GM19328 (cell line): ENCODE data around the gene MRPL23.
"Not testable (repeated sequence)": the region's sequence is repeated elsewhere in the genome, so short reads cannot be mapped to it uniquely, and the experiment has no call there.

ENCODE experiments used
- ATAC-seq: cut with Tn5 transposase; IDR thresholded peaks from one replicate; pipeline ENCODE4 v1.9.1; 2021; ENCODE audit warnings: mild to moderate bottlenecking, moderate library complexity; ENCODE audit not compliant: unreplicated experiment

MRPL23 gene

GRCh38 chr11:1932681-1933080 lies 14.5 kb upstream of the MRPL23 start:
- no peak for ATAC-seq

- ATAC-seq: no peak
These were observed 13.5 kb upstream of the MRPL23 start for GRCh38 chr11:1933416-1934334.

DNA sequence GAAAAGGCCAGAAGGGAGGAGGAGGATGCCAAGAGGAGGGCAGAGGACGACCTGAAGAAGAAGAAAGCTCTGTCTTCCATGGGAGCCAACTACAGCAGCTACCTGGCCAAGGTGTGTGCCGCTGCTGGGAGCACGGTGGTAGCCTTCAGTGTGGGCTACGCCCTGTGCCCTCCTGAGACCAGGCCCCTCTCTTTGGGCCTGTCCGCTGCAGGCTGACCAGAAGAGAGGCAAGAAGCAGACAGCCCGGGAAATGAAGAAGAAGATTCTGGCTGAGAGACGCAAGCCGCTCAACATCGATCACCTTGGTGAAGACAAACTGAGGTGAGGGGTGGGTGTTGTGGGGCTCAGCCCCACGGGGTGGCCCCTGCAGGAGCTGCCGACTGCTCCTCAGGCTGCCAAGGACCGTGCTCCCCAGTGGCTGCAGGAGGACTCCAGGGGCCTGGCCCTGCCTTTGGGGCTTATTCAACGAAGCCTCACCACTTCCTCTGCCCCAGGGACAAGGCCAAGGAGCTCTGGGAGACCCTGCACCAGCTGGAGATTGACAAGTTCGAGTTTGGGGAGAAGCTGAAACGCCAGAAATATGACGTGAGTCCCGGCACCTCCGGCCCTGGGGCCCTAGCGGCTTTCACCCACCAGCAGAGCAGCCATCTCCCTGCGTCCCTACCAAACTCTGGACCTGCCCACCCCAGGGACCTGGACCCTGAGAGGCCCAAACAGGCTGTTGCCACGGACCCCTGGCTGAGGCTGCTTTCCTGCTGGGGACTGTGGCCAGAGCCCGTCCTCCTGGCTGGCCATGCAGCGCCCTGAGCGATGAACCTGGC lies 12.6 kb upstream of the MRPL23 start:
- no peak for ATAC-seq

GRCh38 chr11:1935156-1936071 lies 11.7 kb upstream of the MRPL23 start:
- no peak for ATAC-seq

- no peak for ATAC-seq
These were observed 10.9 kb upstream of the MRPL23 start for GRCh38 chr11:1936072-1936780.

GRCh38 chr11:1936781-1937615 lies 10.1 kb upstream of the MRPL23 start:
- ATAC-seq: no peak

DNA sequence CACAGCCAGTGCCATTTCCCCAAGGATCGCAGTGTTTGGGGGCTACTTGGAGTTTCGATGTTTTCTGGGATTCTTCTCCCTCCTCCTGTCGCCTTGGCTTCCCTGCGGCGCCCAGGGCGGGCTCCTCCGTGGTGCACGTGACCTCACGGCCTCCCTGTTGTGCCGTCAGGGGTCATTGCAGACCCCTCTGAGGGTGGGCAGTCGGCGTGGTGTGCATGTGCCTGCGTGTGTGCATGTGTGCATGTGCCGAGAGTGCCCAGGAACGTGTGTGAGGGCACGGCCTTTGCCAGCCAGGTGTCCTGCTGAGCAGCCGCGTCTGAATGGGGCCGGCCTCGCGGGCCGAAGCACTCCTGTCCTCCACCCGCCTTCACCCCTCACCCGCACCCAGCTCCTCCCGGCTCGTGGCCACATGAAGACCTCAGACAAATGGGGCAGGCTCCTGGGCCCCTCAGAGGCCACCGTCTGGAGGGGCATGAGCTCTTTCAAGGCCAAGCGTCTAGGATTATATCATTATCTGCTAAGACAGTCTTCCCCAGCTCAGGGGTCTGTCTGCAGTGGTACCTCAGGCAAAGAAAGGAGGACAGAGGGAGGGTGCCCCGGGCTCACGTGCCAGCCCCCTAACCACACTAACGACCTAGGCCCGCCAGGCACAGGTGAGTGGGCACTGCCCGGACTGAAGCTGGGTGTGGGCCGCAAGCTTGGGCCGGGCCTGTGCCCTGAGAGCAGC lies 9.4 kb upstream of the MRPL23 start:
- no peak for ATAC-seq

DNA sequence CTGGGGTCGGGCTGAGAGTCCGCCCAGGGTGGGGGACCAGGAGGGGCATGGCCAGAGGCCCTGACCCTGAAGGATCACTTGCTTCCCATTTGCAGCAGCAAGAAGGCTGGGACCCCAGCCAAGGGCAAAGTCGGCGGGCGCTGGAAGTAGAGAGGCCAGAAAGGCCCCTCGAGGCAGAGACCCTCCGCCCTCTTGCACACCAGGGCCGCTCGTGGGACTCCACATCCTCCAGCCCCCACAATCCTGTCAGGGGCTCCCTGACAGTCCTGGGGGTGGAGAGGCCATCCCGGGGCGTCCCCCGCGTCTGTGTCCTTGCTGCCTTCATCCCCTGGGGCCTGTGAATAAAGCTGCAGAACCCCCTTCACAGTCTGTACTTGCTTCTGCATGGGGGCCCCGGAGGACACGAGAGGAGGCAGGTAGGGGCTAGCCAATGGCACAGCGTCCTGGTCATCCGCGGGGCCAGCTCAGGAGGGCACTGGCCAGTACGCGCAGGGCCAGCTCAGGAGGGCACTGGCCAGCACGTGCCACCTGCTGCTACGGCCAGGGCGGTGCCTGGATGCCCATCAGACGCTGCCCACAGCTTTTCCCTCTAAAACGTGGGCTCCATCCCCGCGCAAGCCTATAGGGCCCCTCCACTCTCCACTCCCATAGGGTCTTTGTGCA lies 8.7 kb upstream of the MRPL23 start:
- ATAC-seq: no peak

DNA sequence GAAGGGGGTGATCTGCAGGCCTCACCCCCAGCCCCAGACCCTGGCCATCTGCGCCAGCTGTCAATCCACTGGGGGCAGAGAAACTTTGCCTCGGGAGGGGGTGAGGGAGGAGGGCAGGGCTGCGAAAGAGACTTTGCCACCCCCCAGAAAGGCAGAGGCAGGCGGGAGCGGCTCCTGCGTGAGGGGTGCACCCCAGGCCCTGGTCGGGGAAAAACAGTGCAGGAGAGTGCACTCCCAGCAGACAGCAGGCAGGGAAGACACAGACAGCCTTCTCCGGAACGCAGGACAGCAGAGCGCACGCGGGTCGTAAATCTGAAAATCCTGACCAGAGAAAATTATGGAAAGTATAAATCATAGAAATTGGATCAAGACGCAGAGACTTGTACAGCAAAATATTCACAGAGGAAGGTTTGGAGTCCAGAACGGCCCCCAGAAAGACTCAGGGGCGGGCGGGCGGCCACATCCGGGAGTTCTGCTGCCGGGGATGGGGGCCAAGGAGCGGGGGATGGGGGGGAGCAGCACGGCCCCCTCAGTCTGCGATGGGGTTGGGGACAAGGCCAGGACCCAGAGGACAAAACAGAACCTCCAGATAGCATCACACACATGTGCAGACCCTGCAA lies 8.0 kb upstream of the MRPL23 start:
- ATAC-seq: no peak

DNA sequence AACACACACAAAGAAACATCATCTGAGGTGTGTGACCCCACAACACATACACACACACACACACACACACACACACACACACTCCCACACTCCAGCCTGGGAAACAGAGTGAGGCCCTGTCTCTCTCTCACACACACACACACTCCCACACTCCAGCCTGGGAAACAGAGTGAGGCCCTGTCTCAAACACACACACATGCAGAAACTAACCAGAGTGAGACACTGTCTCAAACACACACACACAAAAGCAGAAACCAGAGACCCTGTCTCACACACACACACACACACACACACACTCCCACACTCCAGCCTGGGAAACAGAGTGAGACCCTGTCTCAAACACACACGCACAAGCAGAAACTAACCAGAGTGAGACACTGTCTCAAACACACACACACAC lies 7.3 kb upstream of the MRPL23 start:
- ATAC-seq: not testable (repeated sequence)

GRCh38 chr11:1942558-1943260 lies 4.4 kb upstream of the MRPL23 start:
- no peak for ATAC-seq

- ATAC-seq: no peak
These were observed 3.6 kb upstream of the MRPL23 start for GRCh38 chr11:1943576-1943975.

GRCh38 chr11:1943977-1944376 lies 3.2 kb upstream of the MRPL23 start:
- ATAC-seq: no peak

GRCh38 chr11:1947592-1948237 lies 583 bp downstream of the MRPL23 start:
- no peak for ATAC-seq

DNA sequence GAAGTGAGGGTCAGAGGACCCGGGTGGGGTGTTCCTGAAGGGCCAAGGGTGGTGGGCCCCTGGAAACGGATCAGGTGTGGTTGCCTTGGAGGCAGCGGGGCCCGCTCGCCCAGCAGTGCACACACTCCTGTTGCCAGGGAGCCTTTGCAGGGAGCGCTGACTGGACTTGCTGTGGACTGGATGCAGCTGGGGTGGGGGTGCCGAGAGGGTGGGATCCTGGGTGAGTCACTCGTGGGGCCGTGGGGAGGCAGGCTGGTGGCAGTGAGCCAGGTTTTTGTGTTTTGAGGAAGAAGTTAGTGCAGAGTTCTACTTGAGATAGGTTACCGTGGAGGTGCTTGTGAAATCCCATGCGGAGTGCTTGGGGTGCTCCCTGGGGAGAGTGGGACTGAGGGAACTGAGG lies 1.3 kb downstream of the MRPL23 start:
- ATAC-seq: no peak

DNA sequence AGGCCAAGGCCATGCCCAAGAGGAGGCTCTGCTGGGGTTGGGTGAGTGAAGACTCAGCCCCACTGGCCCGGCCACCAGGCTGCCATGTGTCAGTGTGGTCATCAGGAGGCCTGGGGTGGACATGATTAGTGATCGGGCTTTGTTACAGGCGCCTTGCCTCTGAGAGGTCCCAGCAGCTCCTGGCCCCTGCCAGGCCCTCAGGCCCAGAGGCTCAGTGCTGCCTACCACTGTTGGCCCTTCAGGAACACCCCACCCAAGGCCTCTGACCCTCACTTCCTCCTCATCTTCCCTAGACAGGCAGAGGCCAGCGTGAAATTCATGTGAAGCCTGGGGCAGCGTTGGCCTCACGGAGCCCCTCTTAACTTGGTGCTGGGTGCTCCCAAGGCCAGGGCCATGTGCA lies 2.2 kb downstream of the MRPL23 start:
- no peak for ATAC-seq

- ATAC-seq: no peak
These were observed 2.8 kb downstream of the MRPL23 start for GRCh38 chr11:1949922-1950321.
